K562 (cell line): ENCODE data around the gene OSBPL1A. TPM values are rescaled to one million over a fixed set of nuclear protein-coding genes. Genes with fewer than 3 reads are reported as not detected.
A peak's percentile ranks its signal among the peaks of the same experiment; 100 is the strongest.

Experiments
- CBX2 ChIP-seq: fragments of 200-600 bp; sonication (generic); IDR thresholded peaks from one replicate; pipeline ENCODE4 v1.6.1; 2012; ENCODE audit warnings: mild to moderate bottlenecking, low read length, inconsistent platforms; ENCODE audit not compliant: insufficient read depth, poor library complexity, severe bottlenecking
- CREB1 ChIP-seq, 2 experiments: sonication (generic) in 1 of 2; formaldehyde crosslinking in 1 of 2; IDR thresholded peaks; 2 replicates each; pipeline versions ENCODE4 v1.6.1 to v1.8.0; 2012 to 2022; ENCODE audit warnings: inconsistent platforms in 1 of 2, mild to moderate bottlenecking in 1 of 2, missing genetic modification reagents in 1 of 2, moderate library complexity in 1 of 2
- CREB3L1 ChIP-seq: fragments of 450-650 bp; IDR thresholded peaks from 2 replicates; pipeline ENCODE4 v1.6.1; 2014; ENCODE audit warnings: low read depth, mild to moderate bottlenecking, moderate library complexity, borderline replicate concordance
- EHMT2 ChIP-seq: fragments of 450-650 bp; IDR thresholded peaks from 2 replicates; pipeline ENCODE4 v1.6.1; 2018; ENCODE audit warnings: antibody characterized with exemption
- GTF2F1 ChIP-seq: IDR thresholded peaks from 2 replicates; pipeline ENCODE4 v1.6.1; 2011; ENCODE audit warnings: low read depth, low read length, improper control_type of control experiment
- MTA1 ChIP-seq: fragments of 450-650 bp; IDR thresholded peaks from 2 replicates; pipeline ENCODE4 v1.6.1; 2017; ENCODE audit warnings: borderline replicate concordance
- TAF15 ChIP-seq: fragments of 200-400 bp; formaldehyde crosslinking; IDR thresholded peaks from 2 replicates; pipeline ENCODE4 v1.6.1; 2017; ENCODE audit warnings: mild to moderate bottlenecking, low read depth, low read length, moderate library complexity
- TARDBP ChIP-seq: fragments of 450-650 bp; IDR thresholded peaks from 2 replicates; pipeline ENCODE4 v1.6.1; 2016
- TGIF2 ChIP-seq: sonication (generic); formaldehyde crosslinking; IDR thresholded peaks from 2 replicates; pipeline ENCODE4 v1.8.1; 2022; ENCODE audit warnings: mild to moderate bottlenecking, missing genetic modification reagents, moderate library complexity
- ZNF165 ChIP-seq: fragments of 250-450 bp; sonication (Bioruptor Pico); IDR thresholded peaks from 2 replicates; pipeline ENCODE4 v1.4.0; 2020; ENCODE audit warnings: borderline replicate concordance
- ZNF274 ChIP-seq: IDR thresholded peaks from 2 replicates; pipeline ENCODE4 v1.6.1; 2011; ENCODE audit warnings: low read depth, mild to moderate bottlenecking, low read length, moderate library complexity, borderline replicate concordance
- ZNF282 ChIP-seq: sonication (generic); formaldehyde crosslinking; IDR thresholded peaks from 2 replicates; pipeline ENCODE4 v1.8.1; 2023; ENCODE audit warnings: missing genetic modification reagents
- ZNF324 ChIP-seq: fragments of 250-450 bp; sonication (Bioruptor Pico); IDR thresholded peaks from 2 replicates; pipeline ENCODE4 v1.4.0; 2020; ENCODE audit warnings: mild to moderate bottlenecking
- ZNF609 ChIP-seq: sonication (generic); formaldehyde crosslinking; IDR thresholded peaks from 2 replicates; pipeline ENCODE4 v1.8.1; 2023; ENCODE audit warnings: missing genetic modification reagents, mild to moderate bottlenecking, borderline replicate concordance
- polyA plus RNA-seq, 8 experiments: library from polyadenylated mRNA; depleted of rRNA in 4 of 8; stranded (reverse) in 5 of 8; unstranded in 3 of 8; fragments of >200 nt; fragmentation: Nextera tagmentation in 2 of 8; fragmentation: Illumina TruSeq in 1 of 8; extraction: Ambion mirVana in 2 of 8; extraction: Trizol in 1 of 8; gene quantifications; 2 replicates each; pipeline versions ENCODE4 v1.2.1 to v1.2.3, GENCODE V29; 2011 to 2014; ENCODE audit warnings: inconsistent platforms in 1 of 8, missing spikeins in 1 of 8
- total RNA-seq, 7 experiments: library from RNA; depleted of rRNA in 6 of 7; stranded (reverse); fragments of >200 nt in 6 of 7; fragmentation: Illumina TruSeq in 2 of 7; extraction: Trizol in 2 of 7; gene quantifications; 2 replicates each; pipeline versions ENCODE4 v1.2.1 to v1.2.3, GENCODE V29; 2011 to 2021; ENCODE audit warnings: low replicate concordance in 1 of 7
- TF ChIP-seq, protein P1 (sequence below): fragments of 450-650 bp; IDR thresholded peaks from 2 replicates; pipeline ENCODE4 v1.6.1; 2016; ENCODE audit warnings: low read depth, mild to moderate bottlenecking, moderate library complexity
- TF ChIP-seq, protein P2 (sequence below): fragments of 450-650 bp; IDR thresholded peaks from 2 replicates; pipeline ENCODE4 v1.7.0; 2016; ENCODE audit warnings: borderline replicate concordance

Gene OSBPL1A
- total and polyA plus RNA-seq, 9 of the 15 experiments (the other 6 are each of a cell fraction or from before 2014, with no cell fraction given) = 0.40 to 0.49 TPM; not detected in 7

DNA sequence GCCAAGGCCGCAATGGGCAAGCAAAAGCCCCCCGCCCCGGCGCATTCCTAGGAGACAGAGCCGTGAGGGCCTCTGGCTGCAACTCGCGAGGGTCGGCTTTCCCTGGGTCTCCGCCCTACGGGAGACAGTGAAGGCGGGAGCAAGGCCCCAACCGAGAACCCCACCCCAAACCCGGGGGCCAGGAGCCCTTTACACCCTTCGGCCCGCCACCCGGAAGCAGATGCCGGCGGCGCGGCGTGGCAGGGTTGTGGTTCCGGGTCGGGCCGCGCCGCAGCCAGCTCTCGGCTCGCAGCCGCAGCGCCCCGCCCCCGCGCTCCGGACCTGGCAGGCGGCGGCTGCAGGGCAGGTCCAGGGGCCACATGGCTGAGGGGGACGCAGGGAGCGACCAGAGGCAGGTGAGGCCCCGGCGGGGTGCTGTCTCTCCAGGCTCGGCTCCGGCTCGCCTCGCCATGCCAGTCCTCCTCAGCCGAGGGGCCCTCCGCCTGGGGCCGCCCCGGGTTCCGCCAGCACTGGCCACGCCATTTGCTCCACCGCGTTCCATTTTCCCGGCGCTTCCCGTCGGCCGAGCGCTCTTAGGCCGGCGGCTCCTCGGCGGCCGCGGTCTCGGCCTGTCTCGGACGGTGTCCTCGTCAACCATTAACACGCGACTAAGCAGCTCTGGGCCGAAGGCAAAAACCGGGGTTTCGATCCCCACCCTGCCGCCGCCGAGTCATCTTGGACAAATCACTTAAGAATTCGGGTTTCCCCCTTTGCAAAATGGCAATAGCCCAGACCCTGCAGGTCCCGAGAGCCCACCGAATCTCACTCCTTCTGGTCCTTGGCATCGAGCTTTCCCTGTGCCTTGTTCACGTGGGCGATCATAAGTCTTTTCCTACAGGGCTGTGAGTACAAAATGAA is 29.0 kb upstream of the OSBPL1A start, which contains the start of gene IMPACT (continued):
- no peak for TF ChIP-seq ZNF609 (CRISPR knock-in tag)
- TF ChIP-seq ZNF165 (CRISPR knock-in tag) = 0 out of 2 replicates have a peak, but pooled peaks have one; percentile 65
- 0 out of 2 replicates have a peak, but pooled peaks have one; percentile 22 for TF ChIP-seq GTF2F1
- peak; percentile 99 for TF ChIP-seq CREB3L1
- TF ChIP-seq TGIF2 (CRISPR knock-in tag) = peak; percentile 68; the same call in 1 of the 2 replicates
- TF ChIP-seq ZNF274 = no peak
- TF ChIP-seq ZNF282 (CRISPR knock-in tag) = no peak
- no peak for TF ChIP-seq TARDBP
- peak; percentile 61; the same call in 1 of the 2 replicates for TF ChIP-seq ZNF324 (CRISPR knock-in tag)
- TF ChIP-seq CREB1 (IDR thresholded peaks at IDR 0.05) = 0 out of 2 replicates have a peak, but pooled peaks have one; percentile 15
- TF ChIP-seq CREB1 (CRISPR knock-in tag; IDR thresholded peaks at IDR 0.05) = peak; percentile 58; the same call in 1 of the 2 replicates
- no peak for TF ChIP-seq TAF15
- peak; percentile 98 for TF ChIP-seq EHMT2
- TF ChIP-seq, protein P1, sequence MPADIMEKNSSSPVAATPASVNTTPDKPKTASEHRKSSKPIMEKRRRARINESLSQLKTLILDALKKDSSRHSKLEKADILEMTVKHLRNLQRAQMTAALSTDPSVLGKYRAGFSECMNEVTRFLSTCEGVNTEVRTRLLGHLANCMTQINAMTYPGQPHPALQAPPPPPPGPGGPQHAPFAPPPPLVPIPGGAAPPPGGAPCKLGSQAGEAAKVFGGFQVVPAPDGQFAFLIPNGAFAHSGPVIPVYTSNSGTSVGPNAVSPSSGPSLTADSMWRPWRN = no peak
- no peak for TF ChIP-seq CBX2
- no peak for TF ChIP-seq MTA1
- TF ChIP-seq, protein P2, sequence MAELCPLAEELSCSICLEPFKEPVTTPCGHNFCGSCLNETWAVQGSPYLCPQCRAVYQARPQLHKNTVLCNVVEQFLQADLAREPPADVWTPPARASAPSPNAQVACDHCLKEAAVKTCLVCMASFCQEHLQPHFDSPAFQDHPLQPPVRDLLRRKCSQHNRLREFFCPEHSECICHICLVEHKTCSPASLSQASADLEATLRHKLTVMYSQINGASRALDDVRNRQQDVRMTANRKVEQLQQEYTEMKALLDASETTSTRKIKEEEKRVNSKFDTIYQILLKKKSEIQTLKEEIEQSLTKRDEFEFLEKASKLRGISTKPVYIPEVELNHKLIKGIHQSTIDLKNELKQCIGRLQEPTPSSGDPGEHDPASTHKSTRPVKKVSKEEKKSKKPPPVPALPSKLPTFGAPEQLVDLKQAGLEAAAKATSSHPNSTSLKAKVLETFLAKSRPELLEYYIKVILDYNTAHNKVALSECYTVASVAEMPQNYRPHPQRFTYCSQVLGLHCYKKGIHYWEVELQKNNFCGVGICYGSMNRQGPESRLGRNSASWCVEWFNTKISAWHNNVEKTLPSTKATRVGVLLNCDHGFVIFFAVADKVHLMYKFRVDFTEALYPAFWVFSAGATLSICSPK = no peak
